OCI-M2 (cell line): Measurements from ENCODE around the gene SLC10A1.

Experiments used
- DNase-seq: peaks from one replicate; lab custom pipeline; 2025; ENCODE audit not compliant: unreplicated experiment; lab: John Stamatoyannopoulos, UW

SLC10A1 gene

DNA sequence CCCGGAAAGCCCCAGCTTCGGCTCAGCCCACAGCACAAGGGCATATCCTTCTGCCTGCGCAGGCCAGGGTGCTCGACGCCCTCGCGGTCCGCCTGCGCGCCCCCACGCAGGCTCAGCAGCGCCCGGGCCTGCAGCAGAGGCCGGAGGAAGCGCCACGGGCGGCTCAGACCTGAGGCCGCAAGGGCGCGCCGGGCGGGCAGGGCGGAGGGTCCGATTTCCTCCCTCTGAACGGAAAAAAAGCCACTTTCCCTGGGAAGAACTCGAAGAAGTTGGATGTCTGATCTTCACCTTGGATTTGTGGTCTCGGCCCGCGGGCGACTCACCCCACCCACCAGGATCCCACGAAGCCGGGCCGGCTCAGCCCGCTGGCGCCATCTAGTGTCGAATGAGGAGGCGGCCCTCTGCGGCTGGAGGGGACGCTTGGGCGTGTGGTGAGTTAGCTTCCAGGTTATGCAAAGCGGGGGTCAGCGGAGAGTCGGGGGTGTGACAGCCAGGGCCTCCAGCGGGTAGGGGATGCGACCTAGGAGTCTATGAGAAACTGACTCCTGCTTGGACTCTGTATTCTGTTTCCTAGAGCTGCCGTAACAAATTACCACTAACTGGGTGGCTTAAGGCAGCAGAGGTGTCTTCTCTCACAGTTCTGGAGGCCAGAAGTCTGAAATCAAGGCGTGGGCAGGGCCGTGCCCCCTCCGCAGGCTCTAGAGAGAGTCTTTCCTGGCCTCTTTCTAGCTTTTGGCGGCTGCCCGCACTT lies 70.1 kb downstream of the SLC10A1 start:
- DNase-seq: no peak
